HG02870 (cell line): Measurements from ENCODE around the gene HSF4.

Experiments used
- ATAC-seq: cut with Tn5 transposase; IDR thresholded peaks from one replicate; pipeline ENCODE4 v1.9.1; 2021; ENCODE audit warnings: mild to moderate bottlenecking, moderate library complexity; ENCODE audit not compliant: unreplicated experiment

Gene HSF4

DNA sequence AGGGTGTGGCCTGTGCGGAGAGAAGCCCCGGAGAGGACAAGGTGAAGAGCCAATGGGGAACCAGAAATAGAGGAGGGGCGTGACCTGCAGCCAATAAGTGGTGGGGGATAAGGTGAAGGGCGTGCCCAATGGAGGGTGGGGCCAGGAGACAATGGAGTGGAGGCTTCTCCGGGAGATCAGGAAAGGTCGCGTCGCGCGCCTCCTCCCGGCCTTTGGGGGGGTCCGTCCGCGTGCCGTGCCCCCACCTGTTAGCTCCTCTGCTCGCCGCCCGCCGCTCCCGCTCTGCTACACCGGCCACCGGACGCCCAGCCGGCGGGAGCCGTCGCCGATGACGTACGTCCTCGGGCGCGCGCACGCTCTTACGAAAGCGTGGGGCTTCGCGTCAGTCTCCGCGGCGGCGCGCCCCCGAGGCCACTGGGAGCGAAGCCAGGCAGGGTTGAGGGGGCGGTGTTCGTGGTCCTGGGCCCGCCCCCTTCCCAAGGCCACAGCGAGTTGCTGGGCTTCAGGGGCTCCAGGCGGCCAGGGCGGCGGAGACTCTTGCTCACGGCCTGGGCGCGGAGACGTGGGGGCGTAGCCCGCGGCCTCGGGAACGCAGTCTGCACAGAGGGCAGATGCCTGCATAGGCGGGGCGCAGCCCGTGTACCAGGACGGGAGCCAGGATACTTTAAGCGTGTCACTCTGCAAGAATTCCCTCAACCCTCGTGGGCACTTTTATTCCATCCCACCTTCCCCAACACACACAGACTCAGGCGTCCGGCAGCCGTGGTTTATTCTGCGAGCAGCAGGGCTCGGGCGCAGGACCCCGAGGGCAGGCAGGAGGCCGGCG, 19.3 kb downstream of the HSF4 start, which contains the start of gene MATCAP1:
Gene MATCAP1, minus strand, starts transcription at position 337 of the 826 bp plus-strand sequence. CDS start 3,353 bp downstream, outside the sequence.
- peak; percentile 96 for ATAC-seq

DNA sequence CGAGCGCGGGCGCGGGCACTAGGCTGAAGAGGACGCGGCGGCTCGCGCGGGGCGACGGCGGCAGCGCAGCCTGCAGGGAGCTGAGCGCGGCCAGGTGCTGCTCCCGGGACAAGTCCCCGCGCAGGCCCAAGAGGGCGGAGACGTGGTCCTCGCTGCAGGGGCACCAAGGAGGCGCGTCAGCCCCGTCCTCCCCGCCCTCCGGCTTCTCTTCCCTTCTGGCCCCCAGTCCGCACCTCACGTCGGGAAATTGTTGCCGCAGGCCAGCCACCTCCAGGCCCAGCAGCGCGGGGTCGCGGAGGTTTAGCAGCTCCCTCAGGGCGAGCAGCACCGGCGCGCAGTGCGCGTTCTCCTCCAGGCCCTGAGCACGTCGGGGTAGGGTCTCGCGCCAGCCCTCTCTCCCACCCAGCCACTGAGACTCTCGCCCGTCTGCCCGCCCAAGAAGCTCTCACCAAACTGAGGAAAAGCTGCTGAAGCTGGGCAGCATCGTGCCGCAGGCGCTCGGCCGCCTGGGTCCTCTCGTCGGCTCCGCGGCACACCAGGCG, 20.0 kb downstream of the HSF4 start:
- no peak for ATAC-seq

DNA sequence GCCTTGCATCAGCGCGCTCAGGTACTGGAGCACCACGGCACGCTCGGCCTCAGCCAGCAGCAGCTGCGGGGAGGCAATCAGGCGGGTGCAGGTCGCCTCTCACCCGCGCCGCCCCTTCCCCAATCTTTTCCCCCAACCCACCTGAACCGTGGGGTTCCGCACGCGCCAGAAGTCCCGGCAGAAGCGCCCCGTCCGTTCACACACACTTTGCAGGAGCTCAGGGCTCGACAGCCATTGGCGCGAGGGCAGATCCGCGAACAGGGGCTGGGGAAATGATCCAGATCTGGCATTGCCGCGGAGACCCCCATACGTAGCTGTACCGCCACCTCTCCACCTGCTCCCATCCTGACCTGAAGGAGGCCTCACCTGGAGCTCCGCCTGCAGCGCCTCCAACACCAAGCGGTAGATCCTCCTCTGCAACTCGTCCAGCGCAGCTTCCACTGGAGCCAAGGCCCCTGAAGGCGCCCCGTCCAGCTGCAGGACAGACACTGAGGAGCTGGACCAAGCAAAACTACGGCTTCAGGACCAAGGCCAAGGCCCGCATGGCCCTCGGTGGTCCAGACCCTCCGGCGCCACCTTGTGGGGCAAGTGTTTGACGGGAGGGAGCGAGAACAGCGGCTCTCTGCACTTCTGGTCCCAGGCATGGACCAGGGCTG, 20.6 kb downstream of the HSF4 start:
- ATAC-seq: no peak

DNA sequence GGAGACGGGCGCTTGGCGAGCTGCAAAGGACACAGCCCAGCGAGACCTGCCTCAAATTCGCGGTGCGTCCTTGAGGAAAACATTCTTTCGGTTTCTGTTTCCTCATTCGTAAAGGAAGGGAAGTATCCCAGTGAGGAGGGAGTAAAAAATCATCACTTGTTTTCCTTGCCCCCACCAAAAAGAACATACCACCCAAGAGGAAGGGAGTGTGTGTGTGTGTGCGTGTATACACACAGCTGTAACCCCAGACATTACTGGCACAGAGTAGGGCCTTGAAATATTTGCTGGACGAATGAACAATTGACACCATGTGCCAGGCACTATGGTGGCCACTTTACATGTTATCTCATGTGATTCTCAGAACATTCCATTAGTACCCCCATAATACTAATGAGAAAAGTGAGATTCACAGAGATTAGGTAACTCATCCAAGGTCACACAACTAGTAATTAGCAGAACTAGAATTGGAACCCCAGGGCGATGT, 21.1 kb downstream of the HSF4 start:
- ATAC-seq: no peak

DNA sequence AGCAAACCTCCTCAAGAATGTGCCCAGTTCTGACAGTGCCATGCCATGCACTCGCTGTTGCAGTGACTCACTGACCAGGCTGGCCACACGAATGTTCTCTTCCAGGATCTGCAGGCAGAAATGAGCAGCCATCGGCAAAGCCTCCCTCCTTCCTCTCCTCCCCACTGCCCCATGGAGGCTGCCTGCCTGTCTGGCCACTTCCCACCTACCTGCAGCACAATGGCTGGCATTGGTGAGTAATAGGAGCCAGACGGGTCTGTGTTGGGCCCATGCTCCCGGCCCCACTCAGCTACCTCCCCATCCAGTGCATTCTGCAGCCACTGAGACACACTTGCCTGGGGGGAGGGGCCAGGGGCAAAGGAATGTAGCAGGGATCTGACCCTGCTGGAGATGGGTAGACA, 22.0 kb downstream of the HSF4 start:
- no peak for ATAC-seq

DNA sequence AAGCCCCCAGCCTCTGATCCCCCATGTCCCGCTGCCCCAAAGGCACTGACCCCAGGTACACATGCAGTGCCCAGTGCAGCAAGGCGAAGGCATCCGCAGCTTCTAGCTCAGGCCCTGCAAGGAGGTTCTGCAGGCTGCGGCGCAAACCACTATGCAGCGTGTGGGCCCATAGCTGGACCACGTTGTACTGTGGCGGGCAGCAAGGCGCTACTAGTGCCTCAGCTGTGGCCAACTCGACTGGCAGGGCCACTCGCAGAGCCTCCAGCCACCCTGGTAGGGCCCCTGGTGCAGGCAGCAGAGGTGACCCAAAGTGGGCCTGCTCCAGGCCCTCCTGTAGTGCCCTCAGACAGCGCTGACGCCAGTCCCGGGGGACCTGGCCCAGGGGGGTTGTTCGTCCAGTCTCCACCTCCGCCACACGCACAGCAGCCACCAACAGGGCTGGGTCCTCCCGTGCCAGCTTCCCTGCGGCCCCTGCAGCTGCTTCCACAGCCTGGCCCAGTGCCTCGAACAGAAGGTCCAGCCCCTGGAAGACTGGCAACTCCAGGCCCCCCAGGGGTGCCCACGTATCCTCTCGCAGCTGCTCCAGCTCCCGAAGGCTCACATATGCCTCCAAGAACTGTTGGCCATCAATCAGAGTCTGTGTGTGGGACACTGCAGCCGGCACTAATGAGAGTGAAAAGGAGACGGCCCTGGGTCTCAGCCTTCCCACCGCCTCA, 22.8 kb downstream of the HSF4 start:
- no peak for ATAC-seq

DNA sequence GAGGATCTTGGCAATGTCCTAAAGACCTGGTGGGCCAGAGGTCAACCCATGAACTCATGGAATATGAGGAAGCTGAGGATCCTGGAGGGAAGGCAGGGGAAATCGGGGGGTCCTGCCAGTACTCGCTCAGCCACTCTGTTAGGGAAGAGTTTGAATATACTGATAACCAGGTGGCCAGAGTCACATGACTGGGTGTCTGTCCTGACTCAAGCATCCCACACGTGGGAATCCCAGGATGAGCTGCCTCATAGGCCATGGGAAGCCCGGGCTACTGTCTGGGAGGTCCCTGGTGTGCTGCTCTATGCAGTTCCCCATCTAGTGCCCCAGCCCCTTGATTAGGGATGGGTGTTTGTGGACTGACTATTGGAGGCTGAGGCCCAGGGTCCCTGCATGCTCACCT, 23.8 kb downstream of the HSF4 start:
- no peak for ATAC-seq

DNA sequence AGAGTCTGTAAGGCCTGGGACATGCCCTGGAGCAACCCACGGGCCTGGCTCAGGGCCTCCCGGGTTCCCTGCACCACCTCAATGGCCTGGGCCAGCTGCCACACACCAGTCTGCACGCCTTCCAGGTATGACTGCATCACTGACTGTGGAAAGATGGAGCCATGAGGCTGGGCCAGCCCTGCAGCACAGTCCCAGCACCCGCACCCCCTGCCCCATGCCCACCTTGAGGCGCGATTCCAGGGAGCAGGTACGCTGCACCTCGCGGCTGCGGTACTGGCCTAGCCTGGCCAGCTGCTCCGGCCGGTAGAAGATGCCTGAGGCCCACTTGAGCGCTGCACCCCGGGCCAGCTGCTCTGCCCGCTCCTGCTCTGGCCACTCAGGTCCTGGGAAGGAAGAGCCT, 24.3 kb downstream of the HSF4 start:
- ATAC-seq: no peak

DNA sequence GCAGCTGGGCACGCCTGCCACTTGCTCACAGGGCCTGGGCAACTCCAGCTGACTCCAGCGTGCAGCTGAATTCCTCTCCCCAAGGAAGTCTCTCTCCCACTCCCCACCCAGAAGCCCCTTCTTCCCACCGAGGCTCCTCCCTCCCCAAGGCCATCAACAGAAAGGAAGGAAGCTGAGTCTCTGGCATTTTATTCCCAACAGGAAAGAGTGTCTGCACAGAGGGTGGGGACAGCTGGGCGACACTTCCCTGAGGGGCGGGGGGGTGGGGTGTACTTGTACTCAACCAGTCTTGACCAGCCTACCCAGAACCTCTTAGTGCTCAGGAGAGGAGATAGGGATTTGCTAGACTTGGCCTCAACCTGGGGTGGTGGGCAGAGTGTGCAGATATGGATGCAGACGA, 25.5 kb downstream of the HSF4 start, which contains the start of gene EXOC3L1:
Gene EXOC3L1, minus strand, starts transcription at position 96 of the 400 bp plus-strand sequence. CDS start 460 bp downstream, outside the sequence.
- ATAC-seq: no peak

DNA sequence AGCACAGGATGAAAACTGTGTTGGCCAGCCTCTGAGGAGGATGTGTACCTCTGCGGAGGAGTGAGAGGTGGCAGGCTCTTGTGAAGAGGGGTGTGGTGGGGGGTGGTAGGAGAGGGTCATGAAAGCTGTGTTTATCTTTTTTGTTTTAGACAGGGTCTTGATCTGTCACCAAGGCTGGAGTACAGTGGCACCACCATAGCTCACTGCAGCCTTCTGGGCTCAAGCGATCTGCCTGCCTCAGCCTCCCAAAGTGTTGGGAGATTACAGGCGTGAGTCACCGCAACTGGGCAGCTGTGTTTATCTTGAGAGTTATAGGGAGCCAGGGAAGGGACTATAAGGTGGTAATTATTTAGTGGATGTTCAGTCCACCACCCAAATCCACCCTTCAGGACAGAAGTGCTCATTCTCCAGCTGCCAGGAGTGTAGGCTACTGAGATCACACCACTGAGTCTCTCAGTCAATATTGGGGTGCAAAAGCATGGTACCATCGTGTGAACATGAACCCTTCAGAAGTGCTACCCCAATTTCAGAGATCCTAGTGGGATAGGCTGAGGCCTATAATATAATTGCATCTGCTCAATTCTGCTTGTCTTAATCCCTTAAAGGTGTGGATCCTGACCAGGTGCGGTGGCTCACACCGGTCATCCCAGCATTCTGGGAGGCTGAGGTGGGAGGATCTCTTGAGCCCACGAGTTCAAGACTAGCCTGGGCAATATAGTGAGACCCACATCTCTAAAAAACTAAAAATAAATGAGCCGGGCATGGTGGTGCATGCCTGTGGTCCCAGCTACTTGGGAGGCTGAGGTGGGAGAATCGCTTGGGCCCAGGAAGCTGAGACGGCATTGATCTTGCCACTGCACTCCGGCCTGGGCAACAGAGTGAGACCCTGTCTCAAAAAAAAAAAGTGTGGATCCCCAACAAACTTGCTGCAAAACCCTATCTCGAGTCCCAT, 26.2 kb downstream of the HSF4 start:
- ATAC-seq: no peak

DNA sequence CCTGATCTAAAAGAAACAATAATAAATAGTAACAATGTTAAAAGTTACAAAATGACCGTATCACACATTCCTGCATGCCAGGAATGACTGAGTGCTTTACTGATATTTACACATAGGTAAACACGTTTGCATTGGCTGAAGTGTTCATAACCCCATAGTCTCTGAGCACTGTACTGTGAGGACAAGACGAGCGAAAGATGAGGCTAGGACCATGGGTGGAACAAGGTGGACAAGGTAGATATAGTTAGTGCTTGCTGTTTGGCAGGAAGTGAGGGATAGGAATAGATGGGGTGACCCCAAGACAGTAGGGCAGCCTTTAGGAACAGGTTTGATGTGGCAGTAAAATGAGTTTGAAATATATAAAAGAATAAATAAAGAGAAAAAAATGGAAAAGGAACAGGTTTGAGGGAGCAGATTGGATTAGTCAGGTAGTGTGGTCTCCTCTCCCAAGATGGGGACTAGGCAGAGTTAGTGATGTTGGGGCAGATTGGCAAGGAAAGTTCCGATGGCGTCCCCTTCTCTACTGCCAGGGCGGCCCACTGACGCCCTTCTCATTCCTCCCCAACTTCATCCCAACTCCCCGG, 27.0 kb downstream of the HSF4 start:
- no peak for ATAC-seq

DNA sequence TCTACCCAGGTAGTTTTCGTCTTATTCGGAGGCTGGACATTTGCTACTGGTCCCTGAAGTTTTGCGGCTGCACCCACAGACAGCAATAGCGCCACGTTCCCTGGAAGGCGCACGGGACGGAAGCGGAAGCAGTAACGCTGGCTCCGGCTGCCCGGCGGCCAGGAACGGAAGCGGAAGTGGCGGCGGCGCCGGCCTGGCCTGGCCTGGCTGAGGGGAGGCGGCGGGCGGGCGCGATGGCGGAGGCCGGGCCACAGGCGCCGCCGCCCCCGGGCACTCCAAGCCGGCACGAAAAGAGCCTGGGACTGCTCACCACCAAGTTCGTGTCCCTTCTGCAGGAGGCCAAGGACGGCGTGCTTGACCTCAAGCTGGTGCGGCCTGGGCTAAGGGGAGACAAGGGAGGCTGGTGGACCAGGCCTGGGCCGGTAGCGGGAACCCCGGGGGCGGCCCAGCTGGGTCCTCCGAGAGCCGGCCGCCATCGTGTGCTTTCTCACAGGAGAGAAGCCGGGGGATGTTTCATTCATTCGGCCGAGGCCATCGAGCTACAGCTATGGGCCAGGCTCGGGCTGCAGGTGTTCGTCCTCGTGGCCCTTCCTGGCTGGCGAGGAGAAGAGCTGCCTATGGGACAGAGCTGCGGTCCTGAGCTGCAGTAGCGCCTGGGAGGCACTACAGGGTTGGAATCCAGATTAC, 27.6 kb downstream of the HSF4 start, which contains the start of gene E2F4:
Gene E2F4, plus strand, starts transcription at position 161 of the 687 bp plus-strand sequence. Its CDS starts 73 bp downstream, at position 234.
- peak; percentile 85 for ATAC-seq

DNA sequence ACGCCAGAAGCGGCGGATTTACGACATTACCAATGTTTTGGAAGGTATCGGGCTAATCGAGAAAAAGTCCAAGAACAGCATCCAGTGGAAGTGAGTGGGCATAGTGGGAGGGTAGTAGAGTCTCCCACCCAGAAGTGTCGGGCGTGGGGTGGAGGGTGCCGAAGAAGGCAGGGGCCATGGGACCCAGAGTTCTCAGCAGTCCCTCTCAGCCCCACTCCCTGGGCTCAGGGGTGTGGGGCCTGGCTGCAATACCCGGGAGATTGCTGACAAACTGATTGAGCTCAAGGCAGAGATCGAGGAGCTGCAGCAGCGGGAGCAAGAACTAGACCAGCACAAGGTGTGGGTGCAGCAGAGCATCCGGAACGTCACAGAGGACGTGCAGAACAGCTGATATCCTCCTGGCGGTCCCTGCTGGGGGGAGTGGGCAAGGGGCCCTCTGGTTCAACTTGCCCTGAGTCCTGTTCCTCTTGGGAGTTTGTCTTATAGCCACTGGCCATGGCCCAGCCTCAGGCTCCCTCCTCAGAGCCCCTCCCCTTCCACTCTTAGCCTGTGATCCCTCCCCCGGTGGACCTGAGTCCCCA, 28.3 kb downstream of the HSF4 start:
- ATAC-seq: no peak

DNA sequence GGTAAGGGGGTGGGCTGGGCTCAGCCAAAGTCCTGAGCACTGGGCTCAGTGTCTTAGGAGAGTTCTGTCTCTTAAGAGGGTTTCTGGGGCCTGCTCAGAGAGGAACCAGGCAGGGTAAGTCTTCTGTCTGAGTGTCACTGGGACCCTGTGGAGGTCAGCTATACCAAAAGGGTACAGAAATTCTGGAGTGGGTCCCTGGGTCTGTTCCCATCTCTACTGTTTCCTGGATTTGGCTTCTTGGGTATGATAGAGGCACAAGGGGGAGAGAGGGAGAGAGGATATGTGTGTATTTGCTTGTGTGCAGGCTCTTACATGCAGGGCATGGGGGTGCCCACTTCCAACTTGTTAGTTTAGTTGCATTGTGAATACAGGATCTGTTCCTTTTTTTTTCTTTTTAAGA, 29.0 kb downstream of the HSF4 start:
- no peak for ATAC-seq

DNA sequence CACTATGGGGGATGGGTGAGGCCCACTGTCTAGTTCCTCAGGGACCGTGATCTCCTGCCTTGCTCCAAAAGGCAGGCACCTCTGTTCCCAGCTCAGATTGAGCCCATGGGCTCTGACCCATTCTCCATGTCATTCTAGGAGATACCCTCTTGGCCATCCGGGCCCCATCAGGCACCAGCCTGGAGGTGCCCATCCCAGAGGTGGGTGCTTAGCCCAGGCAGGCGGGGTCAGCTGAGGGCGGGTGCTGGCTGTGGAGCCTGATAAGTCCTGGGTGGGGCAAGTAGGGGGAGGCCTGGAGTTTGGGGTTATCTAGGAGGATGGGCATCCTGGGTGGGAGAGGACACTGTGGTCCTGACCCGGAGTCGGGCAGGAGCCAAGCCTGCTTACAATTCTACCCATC, 29.7 kb downstream of the HSF4 start:
- ATAC-seq: no peak

DNA sequence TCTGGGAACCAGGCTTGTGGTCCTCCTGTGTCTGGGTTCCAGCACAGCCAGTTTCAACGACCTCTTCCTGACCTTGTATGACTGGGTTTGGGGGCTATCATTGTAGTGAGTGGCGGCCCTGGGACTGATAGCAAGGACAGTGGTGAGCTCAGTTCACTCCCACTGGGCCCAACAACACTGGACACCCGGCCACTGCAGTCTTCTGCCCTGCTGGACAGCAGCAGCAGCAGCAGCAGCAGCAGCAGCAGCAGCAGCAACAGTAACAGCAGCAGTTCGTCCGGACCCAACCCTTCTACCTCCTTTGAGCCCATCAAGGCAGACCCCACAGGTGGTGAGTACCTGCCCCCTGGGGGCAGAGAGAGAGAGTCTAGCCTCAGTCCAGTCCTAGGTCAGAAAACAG, 31.1 kb downstream of the HSF4 start:
- ATAC-seq: no peak

DNA sequence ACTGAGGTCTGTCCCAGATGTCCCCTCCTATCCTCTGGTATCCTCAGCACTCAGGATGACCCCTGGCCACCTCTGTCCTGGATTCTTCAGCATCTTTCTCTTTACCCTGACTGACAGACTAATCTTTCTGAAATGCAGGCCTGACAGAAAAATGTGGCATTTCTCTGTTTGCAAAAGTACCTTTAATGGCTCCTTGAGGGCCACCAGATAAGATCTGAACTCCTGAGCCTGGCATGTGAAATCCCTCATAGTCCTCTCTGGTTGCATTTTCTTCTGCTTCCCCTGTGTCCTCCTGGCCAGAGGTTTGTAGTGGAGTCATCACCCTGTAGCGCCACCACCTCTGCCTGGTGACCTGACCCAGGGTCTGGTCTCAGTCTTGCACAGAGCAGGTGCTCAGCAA, 32.3 kb downstream of the HSF4 start:
- no peak for ATAC-seq

DNA sequence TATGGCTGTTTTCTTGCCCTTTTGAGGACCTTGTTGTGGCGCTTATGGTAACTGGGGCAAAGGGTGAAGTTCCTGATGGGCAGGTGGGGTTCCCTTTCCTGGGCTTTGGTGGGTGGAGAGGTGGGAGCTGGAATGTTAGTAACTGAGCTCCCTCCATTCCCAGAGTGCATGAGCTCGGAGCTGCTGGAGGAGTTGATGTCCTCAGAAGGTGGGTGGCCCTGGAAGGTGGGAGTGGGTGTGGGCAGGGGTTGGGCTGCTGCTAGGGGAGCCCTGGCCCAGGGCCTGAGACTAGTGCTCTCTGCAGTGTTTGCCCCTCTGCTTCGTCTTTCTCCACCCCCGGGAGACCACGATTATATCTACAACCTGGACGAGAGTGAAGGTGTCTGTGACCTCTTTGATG, 33.2 kb downstream of the HSF4 start:
- ATAC-seq: no peak
